Stimulated activated CD8-positive, alpha-beta memory T cell treated with anti-CD3 and anti-CD28 coated beads, Interleukin-4, amount 100 ng/mL, for 48 hours (primary cell): Measurements from ENCODE around the gene GSTM1.
"Not testable (repeated sequence)": the region's sequence is repeated elsewhere in the genome, so short reads cannot be mapped to it uniquely, and the experiment has no call there.

Experiments
- DNase-seq: peaks from one replicate; pipeline ENCODE4 v3.0.0-alpha.2; 2020

Gene GSTM1

DNA sequence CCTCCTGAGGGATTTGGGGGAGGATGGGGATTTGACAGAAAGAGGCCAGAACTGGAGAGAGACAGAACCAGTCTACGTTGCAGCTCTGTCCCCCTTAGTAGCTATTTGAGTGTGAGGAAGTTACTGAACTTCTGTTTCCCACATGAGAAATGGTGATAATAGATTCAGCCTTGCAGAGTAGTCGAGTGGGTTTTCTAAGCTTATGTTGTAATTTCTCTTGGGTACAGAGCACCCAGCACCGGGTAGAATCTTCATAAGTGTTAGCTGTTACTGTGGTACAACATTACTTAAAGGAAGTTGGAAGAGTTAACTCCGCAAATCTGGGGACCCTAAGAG is 27.0 kb upstream of the GSTM1 start:
- DNase-seq: not testable (repeated sequence)

DNA sequence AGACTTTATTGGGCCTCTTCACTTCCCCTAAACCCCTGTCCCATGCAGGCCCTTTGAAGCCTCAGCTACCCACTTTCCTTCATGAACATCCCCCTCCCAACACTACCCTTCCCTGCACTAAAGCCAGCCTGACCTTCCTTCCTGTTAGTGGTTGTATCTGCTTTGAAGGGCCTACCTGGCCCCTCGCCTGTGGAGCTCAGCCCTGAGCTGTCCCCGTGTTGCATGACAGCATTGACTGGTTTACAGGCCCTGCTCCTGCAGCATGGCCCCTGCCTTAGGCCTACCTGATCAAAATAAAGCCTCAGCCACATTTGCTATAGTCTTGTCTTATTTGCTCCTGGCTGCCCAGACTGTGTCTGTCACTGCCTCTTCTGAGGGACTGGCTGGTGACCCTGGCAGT is 26.2 kb upstream of the GSTM1 start:
- DNase-seq: no peak

DNA sequence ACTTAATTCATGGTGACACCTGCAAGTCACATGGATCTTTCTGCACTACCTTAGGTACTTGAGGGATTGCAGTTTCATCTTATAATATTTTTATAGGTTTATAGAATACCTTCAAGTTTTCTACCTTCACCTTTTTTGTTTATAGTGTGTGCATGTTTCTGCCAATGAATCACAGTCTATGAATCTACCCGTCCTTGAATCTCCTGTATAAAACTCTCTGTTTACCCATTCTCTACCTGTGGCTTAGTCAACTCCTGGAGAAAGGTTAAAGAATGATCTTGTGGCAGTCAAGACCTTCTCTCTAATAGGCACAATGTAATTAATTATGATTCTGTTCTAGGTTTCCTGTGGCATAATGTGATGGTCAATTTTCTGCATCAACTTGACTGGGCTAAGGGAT is 22.9 kb upstream of the GSTM1 start:
- no peak for DNase-seq

DNA sequence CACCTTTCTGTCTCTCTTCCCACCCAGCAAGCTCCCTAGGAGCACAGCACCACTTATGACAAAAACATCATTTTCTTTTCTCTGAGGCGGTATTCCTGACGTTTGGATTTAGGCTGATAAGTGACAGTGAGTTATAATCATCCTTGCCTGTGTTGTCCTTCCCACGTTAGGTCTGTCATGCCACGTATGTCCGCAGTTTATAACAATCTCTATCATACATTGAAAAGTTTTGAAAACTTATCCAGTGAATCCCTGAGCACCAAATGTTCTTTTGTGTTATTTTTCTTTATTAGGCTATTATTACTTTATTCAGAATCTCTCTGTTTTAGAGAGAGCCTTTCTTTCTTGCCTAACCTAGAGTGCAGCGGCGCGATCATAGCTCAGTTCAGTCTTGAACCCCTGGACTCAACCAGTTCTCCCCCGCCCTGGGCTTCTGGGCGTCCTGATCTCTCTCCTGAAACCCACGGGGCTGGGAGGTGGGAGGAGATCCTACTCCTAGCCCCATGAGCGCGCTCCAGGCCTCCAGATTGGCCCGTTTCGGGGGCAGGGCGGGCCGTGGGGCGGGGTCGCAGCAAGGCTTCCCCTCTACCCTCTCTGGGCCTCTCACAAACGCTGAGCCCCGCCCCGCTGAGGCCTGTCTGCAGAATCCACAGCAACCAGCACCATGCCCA is 20.0 kb upstream of the GSTM1 start, which contains the start of gene GSTM2:
Gene GSTM2 (plus strand): TSS at position 606 of the 671 bp plus-strand sequence. CDS start 59 bp downstream, at position 665.
- DNase-seq: peak; percentile 87

DNA sequence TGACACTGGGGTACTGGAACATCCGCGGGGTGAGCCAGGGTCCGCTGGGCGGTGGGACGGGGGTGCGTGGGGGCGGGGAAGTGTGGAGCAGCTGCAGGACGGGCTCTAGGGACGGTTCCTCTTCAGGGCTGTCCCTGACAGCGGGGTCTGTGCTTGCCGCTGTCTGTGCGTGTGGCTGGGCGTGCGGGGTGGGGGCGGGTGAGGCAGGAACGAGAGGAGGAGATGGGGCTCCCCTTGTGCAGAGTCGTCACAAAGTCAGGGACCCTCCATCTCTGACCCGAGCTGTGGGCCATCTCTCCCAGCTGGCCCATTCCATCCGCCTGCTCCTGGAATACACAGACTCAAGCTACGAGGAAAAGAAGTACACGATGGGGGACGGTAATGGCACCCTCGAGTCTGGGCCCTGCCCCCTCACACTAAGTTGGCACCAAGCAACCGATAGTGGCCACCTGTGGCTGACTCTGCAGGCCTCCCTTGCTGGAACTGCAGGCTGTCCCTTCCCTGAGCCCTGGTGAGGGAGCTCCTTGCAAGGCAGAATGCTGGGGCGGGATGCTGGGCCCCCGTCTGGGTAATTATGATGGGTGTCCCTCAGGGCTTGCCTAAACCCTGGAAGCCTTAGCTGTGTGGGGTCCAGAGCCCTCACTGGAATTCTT is 19.4 kb upstream of the GSTM1 start:
- no peak for DNase-seq

DNA sequence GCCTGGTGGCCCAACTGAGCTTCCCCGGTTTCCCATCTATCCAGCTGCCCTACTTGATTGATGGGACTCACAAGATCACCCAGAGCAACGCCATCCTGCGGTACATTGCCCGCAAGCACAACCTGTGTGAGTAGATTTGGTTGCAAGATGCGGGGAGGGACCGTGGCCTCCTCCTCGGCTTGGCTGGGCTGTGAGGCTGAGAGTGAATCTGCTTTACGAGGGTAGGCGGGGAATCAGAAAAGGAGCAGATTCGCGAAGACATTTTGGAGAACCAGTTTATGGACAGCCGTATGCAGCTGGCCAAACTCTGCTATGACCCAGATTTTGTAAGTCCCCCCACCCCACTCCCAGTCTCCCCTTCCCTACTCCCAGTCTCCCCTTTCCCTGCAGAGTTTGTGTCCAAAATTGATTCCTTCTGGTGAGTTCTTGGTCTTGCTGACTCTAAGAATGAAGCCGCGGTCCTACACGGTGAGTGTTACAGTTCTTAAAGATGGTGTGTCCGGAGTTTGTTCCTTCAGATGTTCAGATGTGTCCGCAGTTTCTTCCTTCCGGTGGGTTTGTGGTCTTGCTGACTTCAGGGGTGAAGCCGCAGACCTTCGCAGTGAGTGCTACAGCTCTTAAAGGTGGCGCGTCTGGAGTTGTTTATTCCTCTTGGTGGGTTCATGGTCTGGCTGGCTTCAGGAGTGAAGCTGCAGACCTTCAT is 18.2 kb upstream of the GSTM1 start:
- peak; percentile 39 for DNase-seq

DNA sequence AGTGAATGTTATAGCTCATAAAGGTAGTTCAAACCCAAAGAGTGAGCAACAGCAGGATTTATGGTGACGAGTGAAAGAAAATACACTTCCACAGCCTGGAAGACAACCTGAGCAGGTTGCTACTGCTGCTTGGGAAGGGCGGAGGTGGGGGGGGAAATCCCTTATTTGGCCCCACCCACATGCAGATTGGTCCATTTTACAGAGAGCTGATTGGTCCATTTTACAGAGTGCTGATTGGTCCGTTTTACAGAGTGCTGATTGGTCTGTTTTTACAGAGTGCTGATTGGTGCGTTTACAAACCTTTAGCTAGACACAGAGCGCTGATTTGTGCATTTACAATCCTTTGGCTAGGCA is 17.7 kb upstream of the GSTM1 start:
- DNase-seq: not testable (repeated sequence)

DNA sequence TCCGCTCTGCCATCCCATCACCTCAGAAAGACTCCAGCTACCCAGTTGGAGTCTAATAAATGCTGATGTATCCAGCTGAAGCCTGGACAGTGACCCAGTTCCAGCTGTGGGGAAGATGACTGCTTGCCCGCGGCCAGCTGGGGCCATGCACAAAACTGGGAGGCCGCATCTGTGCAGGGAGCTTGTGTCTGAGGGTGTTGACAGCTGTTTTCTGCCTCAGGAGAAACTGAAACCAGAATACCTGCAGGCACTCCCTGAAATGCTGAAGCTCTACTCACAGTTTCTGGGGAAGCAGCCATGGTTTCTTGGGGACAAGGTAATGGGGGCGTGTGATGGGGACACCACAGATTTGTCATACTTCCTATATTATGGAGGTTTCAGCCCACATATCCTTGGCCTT is 16.6 kb upstream of the GSTM1 start:
- no peak for DNase-seq

DNA sequence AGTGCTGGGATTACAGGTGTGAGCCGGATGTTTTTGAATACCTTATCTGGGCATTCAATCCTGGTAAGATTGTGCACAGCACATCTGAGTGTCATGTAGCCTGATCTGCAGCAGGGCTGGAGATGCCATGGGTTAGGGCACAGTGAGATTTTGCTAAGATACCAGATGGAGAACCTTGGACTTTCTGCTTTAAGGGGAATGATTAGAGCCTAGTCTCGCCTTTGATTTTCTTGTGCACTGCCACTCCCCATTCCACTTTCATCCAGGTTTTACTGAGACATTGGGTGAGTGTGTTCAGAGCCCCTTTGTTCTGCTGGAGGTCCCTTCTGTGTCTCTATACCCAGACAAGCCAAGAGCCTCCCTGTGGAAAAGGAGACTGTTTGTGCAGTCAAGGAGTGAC is 13.8 kb upstream of the GSTM1 start:
- DNase-seq: not testable (repeated sequence)

DNA sequence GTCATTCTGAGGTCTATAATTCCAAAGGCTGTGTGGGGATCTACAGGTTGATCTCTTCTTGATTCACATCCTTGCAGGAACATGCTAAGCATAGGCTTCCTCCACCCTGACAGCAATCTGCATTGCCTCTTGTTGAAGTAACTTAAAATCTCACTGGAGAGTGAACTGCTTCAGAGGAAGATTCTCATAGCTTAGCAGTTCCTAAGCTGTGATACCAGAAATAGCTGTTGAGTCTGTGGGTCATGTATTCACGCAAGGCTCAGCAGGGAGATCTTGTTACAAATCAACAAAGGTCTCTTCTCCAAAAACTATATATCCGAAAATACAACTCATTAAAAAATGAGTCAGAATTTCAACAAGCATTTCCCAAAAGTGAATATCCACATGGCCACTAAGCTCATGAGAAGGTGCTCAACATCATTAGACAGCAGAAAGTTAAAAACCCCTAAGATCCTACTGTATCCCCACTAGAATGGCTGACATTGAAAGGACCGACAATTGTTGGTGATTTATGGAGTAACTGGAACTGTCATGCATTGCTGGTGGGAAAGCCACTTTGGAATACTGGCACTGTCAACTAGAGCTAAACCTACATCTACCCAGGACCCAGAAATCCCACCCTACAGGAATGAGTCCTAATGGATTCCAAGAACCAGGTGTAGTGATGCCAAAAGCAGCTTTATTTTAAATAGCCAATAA is 10.8 kb upstream of the GSTM1 start:
- DNase-seq: not testable (repeated sequence)

DNA sequence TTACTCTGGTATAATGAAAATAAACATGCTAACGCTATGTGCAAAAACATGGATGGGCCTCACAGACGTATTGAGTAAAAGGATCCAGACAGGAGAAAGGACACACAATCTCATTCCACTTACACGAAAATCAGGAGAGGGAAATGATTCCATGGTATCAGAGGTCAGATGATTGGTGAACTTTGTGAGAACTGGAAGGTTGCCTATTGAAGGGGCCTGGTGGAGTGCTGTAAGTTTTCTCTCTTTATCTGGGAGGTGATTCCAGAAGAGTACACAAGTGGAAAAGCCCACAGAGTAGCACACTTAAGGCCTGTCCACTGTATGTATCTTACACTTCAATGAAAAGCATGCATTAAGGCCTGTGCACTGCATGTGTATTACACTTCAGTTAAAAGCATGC is 10.2 kb upstream of the GSTM1 start:
- DNase-seq: no peak

DNA sequence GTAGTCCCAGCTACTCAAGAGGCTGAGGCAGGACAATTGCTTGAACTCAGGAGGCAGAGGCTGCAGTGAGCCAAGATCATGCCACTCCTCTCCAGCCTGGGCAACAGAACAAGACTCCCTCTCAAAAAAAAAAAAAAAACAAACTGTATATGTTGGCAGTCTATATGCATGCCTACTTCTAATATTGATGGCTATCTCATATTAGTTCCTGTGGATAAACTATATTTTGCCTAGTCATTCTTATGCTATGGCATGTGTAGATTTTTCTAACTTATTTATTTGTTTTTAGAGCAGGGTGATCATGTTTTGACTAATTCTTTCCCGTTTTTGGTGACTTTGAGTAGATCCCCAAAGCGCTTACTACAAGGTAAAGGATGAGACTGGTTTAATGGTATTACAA is 9.0 kb upstream of the GSTM1 start:
- DNase-seq: not testable (repeated sequence)

DNA sequence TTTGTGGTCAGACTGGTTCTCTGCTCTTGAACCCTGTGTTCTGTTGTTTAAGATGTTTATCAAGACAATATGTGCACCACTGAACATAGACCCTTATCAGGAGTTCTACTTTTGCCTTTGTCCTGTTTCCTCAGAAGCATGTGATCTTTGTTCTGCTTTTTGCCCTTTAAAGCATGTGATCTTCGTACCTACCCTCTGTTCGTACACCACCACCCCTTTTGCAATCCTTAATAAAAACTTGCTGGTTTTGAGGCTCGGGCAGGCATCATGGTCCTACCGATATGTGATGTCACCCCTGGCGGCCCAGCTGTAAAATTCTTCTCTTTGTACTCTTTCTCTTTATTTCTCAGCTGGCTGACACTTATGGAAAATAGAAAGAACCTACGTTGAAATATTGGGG is 2.8 kb upstream of the GSTM1 start:
- not testable (repeated sequence) for DNase-seq

DNA sequence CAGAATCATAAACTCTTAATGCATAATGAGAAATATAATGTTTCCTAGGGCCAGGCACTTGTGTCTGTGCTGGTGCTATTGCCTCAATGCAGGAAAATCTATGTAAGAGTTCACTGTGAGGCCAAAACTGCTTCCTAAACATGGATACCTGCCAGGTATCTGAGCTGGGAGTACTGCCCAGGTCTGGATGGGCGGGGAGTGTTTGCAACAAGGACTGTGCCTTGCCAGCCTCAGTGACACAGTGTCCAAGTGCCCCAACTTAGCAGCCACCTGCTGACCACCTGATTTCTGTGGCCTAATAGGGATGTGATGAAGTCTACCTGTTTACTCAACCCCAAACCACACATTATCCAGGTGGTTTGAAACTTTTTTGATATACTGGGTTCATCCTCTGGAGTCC is 2.2 kb upstream of the GSTM1 start:
- not testable (repeated sequence) for DNase-seq

DNA sequence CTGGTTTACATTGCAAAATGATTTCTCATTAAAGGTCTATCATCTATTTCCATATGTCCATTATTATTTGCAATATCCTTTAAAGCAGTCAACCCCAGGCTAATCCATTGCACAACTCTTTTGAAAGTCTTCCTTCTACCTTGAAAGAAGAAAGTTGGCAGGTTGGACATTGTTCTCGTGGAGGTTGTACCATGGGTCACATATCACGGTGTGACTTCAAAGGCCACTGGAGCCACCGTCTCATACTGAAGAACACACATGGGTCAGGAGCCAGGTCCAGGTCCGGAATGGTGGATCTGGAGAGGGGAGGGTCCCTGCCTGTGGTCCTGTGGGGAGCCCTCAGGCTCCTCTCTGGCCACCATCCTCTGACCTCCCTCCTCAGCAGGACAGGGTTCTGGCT is 1.7 kb upstream of the GSTM1 start:
- DNase-seq: not testable (repeated sequence)

DNA sequence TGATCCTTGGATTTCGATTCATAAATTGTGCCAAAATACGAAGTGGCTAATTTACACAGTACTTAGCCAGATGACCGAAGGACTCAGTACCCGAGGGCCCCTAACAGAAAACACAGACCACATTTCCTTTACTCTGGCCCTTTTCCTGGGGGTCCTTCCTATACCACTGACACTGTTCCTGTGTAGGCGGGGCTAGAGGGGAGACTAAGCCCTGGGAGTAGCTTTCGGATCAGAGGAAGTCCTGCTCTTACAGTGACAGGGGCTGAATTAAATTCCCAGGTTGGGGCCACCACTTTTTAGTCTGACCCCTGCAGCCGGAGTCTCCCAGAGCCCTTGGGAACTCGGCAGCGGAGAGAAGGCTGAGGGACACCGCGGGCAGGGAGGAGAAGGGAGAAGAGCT is 508 bp upstream of the GSTM1 start:
- not testable (repeated sequence) for DNase-seq

DNA sequence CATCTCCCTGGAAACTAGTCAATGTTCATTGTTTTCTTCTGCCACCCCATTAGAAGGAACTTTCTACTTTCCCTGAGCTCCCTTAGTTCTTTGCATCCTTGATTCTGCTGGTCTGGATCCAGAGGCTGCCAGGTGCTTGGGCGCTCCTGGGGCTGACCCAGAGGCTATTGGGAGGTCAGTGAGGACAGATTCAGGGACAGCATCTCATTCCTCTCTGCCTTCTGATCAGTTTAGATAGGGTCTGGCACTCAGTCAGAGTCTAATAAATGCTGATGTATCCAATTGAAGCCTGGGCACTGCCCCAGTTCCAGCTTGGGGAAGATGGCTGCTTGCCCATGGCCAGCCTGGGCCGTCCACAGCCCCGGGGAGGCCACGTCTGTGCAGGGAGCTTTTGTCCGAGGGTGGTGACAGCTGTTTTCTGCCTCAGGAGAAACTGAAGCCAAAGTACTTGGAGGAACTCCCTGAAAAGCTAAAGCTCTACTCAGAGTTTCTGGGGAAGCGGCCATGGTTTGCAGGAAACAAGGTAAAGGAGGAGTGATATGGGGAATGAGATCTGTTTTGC is 2.3 kb downstream of the GSTM1 start:
- no peak for DNase-seq

DNA sequence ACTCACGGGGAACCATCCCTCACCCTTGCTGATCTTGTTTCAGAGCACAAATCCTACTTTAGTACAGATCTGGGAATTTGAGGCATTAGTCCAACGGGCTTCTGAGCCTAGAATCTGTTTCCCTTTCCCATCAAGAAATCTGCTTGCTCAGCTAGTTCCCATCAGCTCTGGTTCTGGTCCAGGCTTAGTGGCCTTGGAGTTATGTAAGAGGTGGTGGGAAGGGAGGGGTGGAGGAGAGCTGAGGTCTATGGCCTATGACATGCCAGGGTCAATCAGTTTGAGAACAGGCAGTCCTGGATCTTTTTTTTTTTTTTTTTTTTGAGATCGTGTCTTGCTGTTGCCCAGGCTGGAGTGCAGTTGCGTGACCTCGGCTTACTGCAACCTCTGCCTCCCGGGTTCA is 4.1 kb downstream of the GSTM1 start:
- DNase-seq: no peak

DNA sequence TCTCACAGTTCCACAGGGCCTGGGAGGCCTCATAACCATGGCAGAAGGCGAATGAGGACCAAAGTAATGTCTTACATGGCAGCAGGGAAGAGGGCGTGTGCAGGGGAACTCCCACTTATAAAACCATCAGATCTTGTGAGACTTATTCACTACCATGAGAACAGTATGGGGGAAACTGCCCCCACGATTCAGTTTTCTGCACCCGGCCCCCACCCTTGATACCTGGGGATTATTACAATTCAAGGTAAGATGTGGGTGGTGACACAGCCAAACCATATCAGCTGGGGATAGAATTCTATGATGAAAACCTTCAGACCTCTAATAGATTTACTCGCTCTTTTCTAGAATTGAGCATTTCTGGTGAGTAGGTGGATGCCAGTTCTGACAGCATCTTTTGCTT is 6.8 kb downstream of the GSTM1 start:
- not testable (repeated sequence) for DNase-seq

DNA sequence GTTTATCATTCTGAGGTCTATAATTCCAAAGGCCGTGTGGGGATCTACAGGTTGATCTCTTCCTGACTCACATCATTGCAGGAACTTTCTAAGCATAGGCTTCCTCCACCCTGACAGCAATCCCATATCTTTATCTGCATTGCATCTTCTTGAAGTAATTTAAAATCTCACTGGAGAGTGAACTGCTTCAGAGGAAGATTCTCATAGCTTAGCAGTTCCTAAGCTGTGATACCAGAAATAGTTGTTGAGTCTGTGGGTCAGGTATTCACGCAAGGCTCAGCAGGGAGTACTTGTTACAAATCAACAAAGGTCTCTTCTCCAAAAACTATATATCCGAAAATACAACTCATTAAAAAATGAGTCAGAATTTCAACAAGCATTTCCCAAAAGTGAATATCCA is 7.5 kb downstream of the GSTM1 start:
- not testable (repeated sequence) for DNase-seq

DNA sequence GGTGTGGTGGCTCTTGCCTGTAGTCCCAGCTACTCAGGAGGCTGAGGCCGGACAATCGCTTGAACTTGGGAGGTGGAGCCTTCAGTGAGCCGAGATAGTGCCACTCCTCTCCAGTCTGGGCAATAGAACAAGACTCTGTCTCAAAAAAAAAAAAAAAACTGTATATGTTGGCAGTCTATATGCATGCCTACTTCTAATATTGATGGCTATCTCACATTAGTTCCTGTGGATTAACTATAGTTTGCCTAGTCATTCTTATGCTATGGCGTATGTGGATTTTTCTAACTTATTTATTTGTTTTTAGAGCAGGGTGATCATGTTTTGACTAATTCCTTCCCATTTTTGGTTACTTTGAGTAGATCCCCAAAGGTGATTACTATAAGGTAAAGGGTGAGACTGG is 9.4 kb downstream of the GSTM1 start:
- DNase-seq: no peak

DNA sequence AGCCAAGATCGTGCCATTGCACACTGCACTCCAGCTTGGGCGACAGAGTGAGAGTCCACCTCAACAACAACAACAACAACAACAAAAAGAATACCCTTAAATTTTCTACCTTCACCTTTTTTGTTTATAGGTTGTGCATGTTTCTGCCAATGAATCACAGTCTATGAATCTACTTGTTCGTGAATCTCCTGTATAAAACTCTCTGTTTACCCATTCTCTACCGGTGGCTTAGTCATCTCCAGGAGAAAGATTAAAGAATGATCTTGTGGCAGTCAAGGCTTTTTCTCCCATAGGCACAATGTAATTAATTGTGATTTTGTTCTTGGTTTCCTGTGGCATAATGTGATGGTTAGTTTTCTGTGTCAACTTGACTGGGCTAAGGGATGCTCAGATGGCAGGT is 10.2 kb downstream of the GSTM1 start:
- not testable (repeated sequence) for DNase-seq

DNA sequence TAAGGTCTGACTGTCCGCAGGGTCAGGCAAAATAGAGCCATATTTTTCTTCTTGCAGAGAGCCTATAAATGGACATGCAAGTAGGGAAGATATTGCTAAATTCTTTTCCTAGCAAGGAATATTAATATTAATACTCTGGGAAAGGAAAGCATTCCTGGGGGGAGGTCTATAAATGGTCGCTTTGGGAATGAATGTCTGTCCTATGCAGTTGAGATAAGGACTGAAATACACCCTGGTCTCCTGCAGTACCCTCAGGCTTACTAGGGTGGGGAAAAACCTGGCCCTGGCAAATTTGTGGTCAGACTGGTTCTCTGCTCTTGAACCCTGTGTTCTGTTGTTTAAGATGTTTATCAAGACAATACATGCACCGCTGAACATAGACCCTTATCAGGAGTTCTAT is 15.3 kb downstream of the GSTM1 start:
- DNase-seq: not testable (repeated sequence)
